Stimulated activated CD4-positive, alpha-beta T cell treated with anti-CD3 and anti-CD28 coated beads, Interleukin-4, amount 100 ng/mL, for 1 hour (primary cell): ENCODE measurements around the gene FOXD2.
"Not testable (repeated sequence)": the region's sequence is repeated elsewhere in the genome, so short reads cannot be mapped to it uniquely, and the experiment has no call there.

ENCODE experiments used
- DNase-seq: peaks from one replicate; pipeline ENCODE4 v3.0.0-alpha.2; 2020

Gene FOXD2

DNA sequence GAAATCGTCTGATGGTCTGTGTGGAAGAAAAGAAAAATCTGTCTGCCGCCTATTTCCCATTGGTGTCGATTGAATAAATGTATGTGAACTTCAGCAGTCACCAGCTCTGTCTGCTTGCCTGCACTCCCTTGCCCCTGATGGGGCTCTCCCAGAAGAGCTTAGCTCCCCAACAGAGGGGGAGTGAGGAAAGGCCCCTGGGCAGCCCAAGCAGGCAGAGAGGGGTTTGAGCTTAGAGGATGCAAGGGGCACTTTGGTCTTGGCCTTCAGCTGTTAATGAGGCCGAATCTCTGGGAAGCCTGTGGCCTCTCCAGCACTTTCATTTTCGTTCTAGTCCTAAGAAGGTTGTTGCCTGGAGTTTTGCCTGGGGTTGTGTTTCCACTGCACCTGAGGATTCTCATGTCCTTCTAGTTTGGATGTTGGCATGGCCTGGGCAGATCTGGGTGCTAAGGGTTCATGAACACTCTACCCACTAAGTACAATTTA, 2.8 kb downstream of the FOXD2 start:
- no peak for DNase-seq

DNA sequence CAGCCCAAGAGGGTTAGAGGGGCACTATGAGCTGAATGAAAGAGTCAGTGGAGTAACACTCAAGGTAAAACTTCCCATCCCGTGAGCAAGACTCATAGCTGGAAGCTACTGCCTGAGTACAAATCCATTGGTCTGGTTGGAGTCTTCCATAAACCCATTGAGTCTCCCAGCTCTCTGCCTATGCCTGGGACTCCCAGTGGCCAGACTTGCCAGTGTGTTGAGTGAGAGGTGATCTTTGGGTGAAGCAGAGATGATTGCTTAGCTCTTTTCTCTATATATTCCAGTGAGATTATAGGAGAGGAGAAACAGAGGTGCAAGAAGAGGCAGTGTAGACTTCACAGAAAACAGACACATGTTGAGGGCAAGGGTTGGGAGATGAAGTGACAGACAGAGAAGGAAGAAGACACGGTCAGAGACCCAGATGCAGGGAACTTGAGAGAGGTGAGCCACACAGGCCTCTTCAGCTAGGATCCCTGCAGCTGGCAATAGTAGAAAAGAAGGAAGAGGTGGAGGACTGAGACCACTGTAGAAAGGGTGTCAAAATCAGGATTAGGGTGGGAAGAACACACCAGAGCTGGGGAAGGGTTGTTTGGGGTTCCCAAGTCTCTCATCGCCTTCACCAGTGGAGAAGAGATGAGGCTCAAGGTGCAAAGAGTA, 3.7 kb downstream of the FOXD2 start:
- no peak for DNase-seq

DNA sequence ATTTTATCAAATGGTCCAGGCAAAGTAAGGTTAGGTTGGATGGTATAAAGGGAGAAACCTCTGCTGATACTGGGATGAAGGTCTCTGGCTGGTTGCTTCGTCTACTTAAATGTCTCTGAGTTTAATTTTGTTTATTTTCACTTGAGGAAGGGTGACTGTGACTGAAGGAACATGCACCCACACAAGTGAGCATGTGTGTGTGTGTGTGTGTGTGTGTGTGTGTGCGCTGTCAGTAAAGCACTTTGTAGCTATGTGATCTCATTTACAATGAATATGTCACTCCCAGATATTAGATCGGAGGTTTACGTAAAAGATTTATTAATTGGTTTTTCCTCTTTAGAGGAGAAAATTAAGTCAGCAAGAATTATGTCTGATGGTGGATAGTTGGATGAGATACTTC, 4.4 kb downstream of the FOXD2 start:
- DNase-seq, result no peak

DNA sequence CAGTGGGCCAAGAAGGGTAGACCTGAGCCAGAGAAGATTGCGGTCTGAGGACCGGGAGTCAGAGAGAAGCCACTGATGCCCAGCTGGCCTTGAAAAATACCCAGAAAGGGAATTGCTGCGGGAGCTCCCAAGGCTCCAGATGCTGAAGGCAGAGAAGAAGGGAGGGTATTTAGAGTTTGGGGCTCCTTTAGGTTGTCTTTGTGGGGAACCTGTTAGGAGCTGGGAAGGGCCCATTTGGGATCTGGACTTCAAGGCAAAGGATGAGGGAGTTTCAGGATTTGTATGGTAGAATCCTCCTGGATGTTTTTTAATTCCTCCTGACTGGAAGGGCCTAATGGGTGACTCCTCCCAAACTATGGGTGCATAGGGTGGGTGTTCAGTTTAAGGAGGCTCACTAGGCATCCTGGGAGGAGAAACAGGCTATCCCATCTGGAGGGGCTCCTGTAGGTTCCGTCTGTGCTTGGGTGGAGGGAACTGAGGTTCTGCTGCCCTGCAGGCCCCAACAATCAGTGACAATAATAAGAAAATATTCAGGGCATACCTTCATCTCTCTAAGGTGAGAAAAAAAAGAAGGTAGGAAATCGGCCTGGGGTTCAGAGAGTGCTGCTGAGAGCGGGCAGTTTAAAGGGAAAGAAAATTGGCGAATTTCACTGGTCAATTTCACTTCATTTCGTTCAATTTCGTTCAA, 5.1 kb downstream of the FOXD2 start:
- no peak for DNase-seq

DNA sequence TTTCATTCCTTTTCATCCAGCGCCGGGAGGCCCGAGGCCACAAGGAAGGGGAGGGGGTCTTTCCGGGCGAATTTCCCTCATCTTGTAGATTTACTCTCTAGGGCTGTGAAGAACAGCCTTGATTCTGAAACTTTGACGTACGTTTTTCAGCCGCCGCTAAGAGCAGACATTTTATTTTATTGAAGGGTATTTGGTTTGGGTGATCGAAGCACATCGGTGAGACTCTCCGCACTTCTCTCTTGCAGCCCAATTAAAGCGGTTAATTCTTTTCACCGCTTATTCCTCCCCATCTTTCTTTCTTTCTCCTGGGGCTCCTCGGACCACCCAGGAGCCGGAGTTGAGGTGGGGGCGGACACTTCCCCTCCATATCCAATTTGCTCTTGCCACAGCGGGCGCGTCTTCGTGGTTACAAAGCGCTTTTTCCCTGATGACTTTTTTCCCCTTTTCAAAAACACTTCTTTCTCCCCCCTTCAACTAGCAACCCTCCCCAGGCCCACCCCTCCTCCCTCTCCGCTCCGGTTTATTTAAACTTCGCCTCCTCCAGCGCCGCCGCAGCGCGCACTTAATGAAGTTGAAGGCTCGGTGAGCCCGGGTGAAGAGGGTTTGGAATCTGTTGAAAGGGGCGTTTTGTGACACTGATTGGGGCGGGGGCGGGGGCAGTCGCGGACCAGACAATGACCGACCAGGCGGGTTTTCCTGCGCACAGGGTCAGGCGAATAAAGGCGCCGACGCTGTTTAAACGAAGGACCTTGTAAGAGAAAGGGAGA, 5.9 kb downstream of the FOXD2 start:
- no peak for DNase-seq

DNA sequence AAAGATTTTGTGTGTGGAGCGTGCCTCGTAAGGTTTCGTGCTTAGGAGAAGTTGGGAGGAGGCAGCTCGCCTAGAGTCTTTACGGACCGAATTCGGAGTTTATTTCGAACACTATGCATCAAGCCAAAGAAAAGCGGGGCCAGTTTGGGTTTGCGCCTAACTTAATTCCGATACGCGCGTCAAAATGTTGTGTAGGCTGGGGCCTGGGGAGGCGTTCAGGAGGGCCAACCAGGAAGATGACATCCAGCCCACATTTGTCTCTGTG, 6.4 kb downstream of the FOXD2 start:
- no peak for DNase-seq

DNA sequence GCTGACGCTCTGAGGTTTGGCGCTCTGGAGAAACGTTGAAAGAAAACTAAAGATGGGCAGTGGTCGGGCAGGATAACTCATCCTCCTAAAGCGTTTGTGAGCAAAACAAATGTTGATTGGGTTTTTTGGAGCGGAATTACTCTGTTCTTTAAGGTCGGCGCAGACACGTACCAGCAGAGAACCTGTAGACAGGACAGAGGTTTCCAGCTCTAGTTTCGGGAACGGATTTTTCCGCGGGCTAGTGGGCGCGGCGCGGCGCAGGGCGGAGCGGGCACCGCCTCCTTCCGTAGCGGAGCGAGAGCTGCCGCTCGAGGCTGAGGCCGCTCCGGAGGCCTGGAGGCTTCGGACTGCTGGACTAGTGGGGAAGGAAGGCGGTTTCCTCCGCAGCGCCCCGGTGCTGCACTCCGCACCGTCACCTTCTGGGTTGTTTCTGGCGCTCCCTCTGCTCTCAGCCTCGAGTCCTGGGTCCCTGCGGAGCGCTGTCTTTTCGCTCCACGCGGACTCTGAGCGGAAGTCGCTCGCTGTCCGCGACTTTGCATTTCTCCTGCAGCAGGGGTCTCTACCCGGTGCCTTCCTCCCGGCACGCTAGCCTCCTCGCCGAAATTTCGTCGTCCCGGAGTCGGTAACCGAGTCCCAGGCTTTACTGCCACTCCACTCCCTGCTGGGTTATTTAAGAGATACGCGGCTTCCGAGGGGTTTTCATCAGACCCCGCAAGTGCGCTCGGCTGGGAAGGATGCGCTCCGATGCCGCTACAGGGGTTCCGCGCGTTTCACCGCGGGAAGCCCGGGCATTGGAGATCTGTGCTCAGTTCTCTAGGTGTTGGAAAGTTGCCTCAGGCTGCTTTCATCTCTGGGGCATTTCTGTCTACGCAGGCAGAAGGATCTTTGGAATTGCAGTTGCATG, 7.0 kb downstream of the FOXD2 start:
- no peak for DNase-seq

DNA sequence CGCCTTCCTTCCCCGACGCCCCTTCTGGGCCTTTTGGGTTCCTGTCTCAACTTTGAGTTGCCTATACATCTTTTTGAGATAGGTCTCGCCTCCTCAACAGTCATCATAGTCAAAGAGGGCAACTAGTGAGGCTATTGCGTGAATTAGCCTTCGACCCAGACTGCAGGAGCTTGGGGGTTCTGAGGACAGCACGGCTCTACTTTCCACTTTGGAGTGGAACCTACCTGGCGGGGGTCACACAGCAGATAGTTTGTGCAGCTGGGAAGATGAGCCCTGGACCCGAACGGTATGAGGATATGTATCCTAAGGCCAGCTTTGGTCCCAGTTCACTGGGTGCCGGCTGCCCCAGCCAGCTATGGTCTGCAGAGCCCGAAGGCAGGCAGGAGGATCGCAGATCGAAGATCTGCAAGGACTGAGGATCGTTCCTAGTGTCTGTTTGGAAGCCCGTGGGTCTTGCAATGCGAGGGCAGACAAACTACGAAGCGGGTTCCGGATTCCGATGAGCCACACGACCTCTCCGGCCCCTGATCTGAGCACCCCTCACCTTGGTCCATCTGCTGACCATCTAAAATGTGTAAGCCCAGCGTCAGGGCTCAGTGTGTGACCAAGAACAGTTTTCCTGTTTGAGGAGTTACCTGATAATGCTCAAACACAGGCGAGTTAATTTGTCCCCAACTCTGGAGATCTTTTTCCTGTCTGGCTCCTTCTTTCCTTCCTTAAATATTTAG, 8.1 kb downstream of the FOXD2 start:
- no peak for DNase-seq

DNA sequence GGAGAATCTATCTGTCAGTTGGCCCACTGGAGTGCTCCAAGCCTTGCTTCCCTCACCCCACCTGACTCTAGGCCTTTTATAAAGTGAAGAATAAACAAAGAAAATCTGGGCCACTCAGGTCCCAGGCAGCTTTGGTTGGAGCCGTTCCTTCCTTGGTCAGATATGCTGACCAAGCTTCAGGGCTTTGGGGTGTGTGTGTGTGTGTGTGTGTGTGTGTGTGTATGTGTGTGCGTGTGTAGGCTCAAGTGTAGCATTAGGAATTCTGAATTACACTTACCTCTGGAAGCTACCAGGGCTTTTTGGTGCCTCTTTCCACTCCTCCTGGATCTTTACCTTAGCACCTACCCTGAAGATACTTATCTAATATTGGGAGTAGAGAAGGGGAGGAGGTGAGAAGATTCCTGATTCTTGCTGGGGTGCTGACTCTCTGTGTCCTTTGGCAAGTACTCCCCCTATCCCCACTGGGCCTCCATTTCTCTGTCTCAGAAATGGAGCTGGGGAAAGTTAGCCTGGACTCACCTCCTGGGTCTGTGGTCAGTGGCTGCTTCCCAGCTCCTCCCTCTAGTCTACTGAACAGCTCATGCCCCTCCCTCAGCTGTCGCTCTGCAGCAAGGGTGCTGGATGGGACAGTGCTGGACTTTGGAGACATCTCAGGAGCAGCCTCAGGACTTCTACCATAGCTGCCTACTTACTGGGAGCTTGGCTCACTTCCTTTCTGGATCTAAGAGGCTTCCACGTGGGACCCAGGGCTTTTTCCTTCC, 10.8 kb downstream of the FOXD2 start:
- no peak for DNase-seq

DNA sequence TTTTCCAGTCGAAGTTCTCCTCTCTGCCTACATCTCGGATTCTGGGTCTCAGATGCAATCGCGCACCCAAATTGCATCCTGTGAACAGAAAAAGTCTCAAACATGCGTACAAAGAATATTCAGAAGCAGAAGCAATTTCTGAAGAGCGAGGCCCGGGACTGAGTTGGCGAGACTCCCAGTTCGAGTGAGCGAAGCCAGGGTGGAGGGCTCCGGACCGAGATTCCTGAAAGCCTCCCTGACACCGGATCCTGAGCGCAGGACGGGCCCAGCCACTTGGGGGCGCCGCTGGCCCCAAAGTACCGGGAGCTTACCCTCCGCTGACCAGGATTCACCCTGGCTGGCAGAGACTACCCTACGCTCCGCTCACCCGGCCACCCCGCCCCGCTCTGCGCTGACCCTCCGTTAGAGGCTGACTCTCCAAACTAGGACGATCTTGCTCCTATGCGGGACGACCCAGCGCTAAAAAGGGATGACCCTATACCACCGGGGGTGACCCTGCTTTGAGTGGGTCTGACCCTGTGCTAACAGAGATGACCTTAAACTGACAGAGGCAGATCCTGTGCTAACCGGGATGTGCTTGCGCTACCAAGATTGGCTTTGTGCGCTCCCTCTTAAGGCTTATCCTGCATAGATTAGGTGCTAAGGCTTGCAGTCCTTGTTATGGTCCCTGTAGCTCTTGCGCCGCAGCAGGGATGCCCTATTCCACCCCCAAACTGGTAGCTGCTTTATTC, 12.1 kb downstream of the FOXD2 start:
- no peak for DNase-seq

DNA sequence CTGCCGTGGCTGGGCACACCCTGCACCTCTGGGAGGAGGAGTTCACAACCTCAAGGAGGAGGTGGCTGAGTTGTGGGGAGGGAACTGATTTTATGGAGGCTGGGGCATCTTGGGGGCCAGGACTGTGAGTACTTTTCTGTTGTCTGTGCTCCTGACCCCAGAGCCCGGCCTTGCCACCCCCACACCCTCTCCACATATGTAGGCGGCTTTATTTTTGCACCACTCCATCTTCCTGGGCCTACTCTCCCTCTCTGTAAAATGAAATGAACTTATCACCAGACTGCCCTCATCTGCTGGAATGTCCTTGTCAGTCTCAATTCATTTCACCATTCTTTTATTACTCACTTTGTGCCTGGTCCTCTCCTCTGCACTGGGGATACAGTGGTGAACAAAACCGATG, 12.8 kb downstream of the FOXD2 start:
- DNase-seq, result no peak

DNA sequence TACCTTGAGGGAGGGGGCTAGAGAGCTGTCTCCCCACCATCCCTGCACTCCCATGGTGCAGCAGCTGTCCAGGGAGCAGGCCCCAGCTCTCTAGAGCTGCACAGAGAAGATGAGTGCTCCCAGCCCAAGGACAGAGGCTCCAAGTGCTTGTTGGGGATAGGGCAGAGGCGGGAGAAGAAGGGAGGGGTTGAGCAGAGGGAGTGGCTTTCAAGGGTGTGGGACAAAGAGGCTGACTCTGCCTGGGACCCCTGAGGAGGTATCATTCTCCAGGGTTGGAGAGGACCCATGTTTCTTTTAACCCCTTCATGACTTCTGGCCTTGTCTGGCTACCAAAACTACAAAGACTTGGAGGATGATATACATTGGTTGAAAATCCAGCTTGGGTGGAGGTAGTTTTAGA, 14.6 kb downstream of the FOXD2 start:
- DNase-seq, result no peak

DNA sequence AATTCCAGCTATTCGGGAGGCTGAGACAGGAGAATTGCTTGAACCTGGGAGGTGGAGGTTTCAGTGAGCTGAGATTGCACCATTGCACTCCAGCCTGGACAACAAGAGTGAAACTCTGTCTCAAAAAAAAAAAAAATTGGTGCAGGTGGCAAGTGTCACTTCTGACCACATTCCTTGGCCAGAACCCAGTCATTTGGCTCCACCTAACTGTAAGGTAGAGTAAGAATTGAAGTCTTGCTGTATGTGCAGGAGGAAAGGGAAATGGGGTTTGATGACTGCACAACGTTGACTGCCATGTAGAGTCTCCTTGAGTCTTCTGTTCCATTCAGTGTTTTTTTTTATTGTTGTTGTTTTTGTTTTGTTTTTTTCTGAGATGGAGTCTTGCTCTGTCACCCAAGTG, 16.1 kb downstream of the FOXD2 start:
- not testable (repeated sequence) for DNase-seq

DNA sequence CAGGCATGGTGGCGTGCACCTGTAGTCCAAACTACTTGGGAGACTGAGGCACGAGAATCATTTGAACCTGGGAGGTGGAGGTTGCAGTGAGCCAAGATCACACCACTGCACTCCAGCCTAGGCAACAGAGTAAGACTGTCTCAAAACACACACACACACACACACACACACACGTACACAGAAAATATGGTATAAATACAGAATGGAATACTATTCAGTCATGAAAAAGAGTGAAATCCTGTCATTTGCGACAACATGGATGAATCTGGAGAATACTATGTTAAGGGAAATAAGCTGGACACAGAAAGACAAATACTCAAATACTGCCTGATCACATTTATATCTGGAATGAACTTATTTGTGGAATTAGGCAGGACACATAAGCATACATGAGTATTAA, 18.4 kb downstream of the FOXD2 start:
- DNase-seq, result no peak

DNA sequence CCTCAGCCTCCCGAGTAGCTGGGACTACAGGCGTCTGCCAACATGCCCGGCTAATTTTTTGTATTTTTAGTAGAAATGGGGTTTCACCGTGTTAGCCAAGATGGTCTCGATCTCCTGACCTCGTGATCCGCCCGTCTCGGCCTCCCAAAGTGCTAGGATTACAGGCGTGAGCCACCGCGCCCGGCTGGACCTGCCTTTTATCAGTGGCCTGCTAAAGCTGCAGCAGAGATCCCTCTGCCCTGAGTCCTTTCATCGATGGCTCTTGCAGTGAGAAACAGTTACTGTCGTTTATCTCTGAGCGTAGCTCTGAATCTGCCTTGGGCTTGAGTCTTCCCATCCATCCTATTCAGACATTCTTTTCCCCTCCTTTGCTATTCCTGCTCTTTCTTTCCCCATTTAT, 19.7 kb downstream of the FOXD2 start:
- not testable (repeated sequence) for DNase-seq

DNA sequence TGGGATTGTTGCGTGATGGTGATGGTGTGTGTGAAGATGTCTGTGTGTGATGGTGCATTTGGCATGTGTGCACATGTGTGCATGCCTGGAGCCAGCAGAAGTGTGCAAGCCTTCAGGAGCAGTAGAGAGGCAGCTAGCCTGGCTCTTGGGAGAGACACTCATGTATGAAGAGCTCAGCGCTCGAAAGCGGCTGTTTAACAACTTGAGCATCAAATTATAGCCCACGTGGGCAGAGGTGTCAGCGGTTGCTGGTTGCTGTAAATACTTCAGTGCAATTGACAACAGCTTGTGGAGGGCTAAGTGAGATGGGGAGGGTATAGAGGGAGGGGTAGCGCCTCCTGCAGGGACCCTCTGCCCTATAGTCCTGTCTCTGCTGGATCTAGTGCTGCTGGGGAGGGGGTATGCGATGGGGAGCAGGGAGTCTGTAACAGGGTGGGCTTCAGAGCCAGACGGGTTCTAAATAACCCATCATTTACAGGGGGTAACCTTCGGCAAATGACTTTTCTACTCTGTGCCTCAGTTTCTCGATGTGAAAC, 21.5 kb downstream of the FOXD2 start:
- DNase-seq, result no peak

DNA sequence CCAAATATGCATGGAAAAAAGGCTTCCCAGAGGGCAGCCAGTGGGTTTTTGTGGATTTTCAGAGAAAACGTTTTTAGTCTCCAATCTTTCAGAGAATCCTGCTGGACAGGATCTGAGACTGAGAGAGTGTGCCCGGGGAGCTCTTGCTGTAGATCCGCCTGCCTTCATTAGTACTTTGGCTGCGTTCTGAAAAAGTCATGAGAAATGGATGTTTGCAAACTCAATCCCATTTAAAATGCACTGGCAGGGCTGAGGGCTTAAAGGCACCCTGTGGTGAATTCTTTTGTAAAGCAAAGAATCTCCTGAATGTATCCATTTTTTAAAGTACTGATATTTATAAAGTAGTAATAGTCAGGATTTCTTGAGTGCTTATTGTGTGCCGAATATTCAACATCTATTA, 22.2 kb downstream of the FOXD2 start:
- DNase-seq, result no peak

DNA sequence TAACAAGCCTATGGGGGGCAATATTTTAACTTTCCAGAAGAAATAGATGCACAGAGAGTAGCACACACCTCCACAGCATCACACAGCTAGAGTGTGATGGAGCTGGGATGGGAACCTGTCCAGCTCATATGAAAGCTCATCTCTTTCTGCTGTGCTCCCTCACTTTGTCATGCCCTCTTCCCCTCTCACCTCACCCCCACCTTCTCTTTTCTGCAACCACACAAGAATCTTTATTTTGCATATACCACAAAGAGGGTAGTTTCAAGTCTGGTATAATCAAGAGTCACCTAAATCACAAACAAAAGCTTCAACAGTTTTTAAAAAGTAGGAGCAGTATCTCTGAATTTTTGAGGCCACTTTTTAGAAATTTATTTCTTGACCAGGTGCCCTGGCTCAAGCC, 22.6 kb downstream of the FOXD2 start:
- no peak for DNase-seq

DNA sequence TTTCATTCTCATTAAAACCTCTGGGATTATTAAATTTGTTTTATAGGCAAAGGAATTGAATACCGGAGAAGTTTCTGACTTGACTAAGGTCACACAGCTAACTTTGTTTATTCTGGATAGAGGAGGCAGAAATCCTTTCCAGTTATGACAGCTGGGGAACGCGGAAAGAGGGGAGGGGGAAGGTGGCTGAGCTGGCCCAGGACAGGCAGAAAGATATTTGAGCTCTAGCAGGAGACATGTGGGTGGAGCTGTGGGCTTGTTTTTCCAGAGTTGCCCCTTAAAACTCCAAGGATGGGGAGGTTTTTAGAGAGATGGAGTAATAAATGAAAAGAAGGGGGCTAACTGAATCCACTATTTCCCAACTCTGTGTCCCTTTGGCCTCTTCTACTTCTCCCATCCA, 27.8 kb downstream of the FOXD2 start:
- DNase-seq, result no peak

DNA sequence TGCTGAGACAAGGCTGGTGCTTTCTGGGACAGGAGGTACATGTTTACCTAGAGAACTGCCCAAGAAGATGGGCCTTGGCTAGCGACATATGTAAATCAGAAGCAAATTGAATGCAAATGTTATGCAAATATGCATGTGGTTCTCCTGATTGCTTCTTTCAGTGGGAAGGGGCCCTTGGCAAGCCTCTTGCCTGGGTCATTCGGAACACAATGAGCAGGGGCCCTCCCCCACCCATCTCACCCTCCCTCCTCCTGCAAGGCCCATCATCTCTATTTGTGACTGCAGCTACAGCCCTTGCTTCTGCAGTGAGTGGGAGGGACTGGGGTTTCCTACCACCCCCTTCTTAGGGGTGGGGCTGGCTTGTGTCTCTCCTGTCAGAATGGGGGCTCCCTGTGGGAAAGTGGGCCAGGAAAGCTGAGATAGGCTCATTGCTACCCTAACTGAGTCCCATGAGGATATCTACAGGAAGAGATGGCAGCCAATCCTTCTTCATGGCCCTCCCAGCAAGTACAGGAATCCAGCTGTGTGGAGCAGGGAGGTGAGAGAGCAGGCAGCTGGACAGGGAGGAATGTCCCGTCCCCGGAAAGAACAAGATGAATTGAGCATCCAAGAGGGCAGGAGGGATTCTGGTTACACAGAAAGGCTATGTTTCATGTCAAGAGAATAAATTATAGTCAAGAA, 31.0 kb downstream of the FOXD2 start:
- DNase-seq, result no peak
